ENCODE data around the gene ATP5F1D.

The ATP5F1D gene

DNA sequence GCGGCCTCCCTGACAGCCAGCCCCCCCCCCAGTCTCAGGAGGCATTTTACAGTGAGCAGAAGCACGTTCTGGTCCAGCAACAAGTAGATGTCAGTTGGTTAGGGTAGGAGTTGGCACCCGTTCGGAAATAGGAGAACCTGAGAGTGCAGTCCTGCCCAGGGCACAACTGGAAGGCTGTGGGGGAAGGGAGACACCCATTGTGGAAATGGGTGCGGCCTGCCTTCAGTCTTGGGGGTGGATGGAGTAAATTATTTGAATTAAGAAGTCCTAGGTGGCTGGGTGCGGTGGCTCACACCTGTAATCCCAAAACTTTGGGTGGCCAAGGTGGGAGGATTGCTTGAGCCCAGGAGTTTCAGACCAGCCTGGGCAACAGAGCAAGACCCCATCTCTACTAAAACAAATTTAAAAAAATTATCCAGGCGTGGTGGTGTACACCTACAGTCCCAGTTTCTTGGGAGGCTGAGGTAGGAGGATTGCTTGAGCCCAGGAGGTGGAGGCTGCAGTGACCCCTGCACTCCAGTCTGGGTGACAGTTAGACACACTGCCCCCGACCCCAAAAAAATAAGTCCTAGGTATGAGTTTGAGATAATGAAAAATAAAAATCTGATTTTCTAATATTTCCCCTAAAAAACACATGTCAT is 28.8 kb downstream of the ATP5F1D start:
- H3K27ac ChIP-seq = peak overlapping the region; percentile 98

DNA sequence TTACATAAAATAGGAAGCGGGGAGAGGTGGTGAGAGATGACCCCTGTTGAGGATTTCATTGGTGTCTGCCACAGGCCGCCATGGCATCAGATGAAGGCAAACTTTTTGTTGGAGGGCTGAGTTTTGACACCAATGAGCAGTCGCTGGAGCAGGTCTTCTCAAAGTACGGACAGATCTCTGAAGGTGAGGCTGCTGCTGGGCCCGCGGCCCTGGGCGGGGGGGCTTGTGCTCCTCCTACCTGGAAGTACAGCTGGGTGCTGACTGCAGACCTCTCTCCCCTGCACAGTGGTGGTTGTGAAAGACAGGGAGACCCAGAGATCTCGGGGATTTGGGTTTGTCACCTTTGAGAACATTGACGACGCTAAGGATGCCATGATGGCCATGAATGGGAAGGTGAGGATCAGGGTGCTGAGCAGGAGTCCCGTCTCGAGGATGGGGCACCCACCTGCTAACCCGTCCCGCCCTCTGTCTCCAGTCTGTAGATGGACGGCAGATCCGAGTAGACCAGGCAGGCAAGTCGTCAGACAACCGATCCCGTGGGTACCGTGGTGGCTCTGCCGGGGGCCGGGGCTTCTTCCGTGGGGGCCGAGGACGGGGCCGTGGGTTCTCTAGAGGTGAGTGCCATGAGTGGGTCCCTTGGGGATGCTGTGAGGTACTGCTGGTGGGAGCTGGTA is 29.4 kb downstream of the ATP5F1D start:
- TF ChIP-seq, protein P1, sequence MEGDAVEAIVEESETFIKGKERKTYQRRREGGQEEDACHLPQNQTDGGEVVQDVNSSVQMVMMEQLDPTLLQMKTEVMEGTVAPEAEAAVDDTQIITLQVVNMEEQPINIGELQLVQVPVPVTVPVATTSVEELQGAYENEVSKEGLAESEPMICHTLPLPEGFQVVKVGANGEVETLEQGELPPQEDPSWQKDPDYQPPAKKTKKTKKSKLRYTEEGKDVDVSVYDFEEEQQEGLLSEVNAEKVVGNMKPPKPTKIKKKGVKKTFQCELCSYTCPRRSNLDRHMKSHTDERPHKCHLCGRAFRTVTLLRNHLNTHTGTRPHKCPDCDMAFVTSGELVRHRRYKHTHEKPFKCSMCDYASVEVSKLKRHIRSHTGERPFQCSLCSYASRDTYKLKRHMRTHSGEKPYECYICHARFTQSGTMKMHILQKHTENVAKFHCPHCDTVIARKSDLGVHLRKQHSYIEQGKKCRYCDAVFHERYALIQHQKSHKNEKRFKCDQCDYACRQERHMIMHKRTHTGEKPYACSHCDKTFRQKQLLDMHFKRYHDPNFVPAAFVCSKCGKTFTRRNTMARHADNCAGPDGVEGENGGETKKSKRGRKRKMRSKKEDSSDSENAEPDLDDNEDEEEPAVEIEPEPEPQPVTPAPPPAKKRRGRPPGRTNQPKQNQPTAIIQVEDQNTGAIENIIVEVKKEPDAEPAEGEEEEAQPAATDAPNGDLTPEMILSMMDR (conservative IDR thresholded peaks at IDR 0.05) = no peak
- peak overlapping the region; percentile 98 for H3K27ac ChIP-seq

More for the DNA sequence above, 28.8 kb downstream of the ATP5F1D start:
- TF ChIP-seq, protein P1 (conservative IDR thresholded peaks at IDR 0.05) = no peak

- TF ChIP-seq, protein P1 (conservative IDR thresholded peaks at IDR 0.05) = no peak
- peak overlapping the region; percentile 98 for H3K27ac ChIP-seq
Measured at GRCh38 chr19:1271528-1272422, 30.2 kb downstream of the ATP5F1D start.

DNA sequence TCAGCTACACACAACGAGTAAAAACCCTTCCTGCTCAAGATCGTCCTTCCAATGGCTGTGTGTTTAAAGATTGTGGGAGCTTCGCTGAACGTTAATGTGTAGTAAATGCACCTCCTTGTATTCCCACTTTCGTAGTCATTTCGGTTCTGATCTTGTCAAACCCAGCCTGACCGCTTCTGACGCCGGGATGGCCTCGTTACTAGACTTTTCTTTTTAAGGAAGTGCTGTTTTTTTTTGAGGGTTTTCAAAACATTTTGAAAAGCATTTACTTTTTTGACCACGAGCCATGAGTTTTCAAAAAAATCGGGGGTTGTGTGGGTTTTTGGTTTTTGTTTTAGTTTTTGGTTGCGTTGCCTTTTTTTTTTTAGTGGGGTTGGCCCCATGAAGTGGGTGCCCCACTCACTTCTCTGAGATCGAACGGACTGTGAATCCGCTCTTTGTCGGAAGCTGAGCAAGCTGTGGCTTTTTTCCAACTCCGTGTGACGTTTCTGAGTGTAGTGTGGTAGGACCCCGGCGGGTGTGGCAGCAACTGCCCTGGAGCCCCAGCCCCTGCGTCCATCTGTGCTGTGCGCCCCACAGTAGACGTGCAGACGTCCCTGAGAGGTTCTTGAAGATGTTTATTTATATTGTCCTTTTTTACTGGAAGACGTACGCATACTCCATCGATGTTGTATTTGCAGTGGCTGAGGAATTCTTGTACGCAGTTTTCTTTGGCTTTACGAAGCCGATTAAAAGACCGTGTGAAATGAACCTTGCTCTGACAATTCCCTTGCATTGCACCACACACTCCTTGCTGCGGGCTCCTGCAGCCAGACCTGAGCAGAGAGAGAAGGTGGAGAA is 31.1 kb downstream of the ATP5F1D start:
- TF ChIP-seq, protein P1 (conservative IDR thresholded peaks at IDR 0.05) = no peak
- H3K27ac ChIP-seq = peak overlapping the region; percentile 98

DNA sequence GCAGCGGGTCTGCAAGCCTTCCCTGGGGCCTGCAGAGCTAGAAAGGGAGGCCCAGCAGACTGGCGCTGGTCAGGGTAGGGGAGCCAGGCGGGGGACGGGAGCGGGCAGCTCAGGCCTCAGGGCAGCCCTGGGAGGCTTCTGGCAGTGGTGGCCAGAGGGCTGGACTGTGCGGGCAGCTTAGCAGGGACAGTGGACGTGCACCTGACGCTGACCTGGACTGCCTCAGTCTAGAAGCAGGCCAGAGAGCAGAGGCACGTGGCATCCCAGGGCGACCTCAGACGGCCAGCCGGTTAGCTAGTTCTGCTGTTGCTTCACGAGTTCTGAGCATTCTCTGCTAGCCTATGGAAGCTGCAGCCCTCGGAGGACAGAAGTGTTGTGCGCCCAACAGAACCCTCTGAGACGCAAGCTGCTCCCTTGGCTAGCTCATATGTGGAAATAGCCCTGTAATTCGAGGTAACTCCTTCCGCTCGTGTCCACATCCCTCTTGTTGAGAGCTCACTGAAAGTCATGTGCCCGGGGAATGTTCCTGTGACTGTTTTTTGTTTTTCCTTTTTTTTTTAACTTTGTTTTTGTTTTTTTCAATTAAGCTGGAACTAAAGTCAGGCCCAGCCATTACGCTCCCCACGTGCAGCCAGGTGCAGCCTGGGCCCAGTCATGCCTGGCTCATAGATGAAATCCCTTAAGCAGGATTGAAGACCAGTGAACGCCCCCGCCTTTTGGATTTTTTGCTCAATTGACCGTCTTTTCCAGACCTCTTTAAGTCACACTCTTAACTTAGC is 31.9 kb downstream of the ATP5F1D start:
- TF ChIP-seq, protein P1 (conservative IDR thresholded peaks at IDR 0.05) = no peak
- H3K27ac ChIP-seq = peak overlapping the region; percentile 98

- H3K27ac ChIP-seq = peak overlapping the region; percentile 98
- TF ChIP-seq, protein P1 (conservative IDR thresholded peaks at IDR 0.05) = no peak
Measured at GRCh38 chr19:1274081-1274851, 32.7 kb downstream of the ATP5F1D start.
